Mononuclear cell (primary cell): ENCODE measurements around the gene UPK3A. TPM values are rescaled to one million over a fixed set of nuclear protein-coding genes. Genes with fewer than 3 reads are reported as not detected.
"Not testable (repeated sequence)": the region's sequence is repeated elsewhere in the genome, so short reads cannot be mapped to it uniquely, and the experiment has no call there.

ENCODE experiments used
- H3K27me3 ChIP-seq: 2 replicates; pipeline ENCODE4 v1.6.0; 2011; ENCODE audit warnings: low read length, control low read depth; ENCODE audit not compliant: insufficient read depth
- H3K4me1 ChIP-seq: 2 replicates; pipeline ENCODE4 v1.5.1; 2011; ENCODE audit warnings: mild to moderate bottlenecking, low read length, control low read depth; ENCODE audit not compliant: insufficient read depth
- H3K4me3 ChIP-seq: 2 replicates; pipeline ENCODE4 v1.5.1; 2011; ENCODE audit warnings: mild to moderate bottlenecking, low read length, moderate library complexity
- H3K9me3 ChIP-seq: 2 replicates; pipeline ENCODE4 v1.5.1; 2011; ENCODE audit warnings: low read depth, mild to moderate bottlenecking, control low read depth, low read length
- total RNA-seq: library from RNA; depleted of rRNA; stranded (reverse); fragments of >200 nt; gene quantifications from one replicate; pipeline ENCODE4 v1.2.3, GENCODE V29; 2012

UPK3A gene
- total RNA-seq, 1 donor, result 0.94 TPM

DNA sequence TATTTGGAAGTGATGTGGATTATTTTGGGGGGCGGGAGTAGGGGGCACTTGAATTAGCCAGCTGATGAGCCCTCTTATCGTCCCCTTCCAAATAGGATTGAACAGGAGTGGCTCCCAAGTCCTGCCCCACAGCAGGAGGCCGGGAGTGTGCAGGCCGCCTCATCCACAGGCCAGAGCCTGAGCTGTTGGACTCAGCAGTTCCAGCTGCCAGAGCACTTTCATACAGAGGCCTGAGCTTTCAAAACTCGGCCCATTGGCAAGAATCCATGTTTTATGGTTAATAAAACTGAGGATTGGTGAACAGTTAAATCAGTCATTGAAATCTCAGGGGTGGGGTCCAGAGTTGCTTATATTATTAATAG is 34.6 kb downstream of the UPK3A start:
- Histone ChIP-seq H3K4me3 (no peak overlapping the region), H3K4me1 (peaks cover 63% of the 10 kb centered on the region), H3K9me3 (no peaks in the 10 kb centered on the region), H3K27me3 (no peaks in the 10 kb centered on the region)

DNA sequence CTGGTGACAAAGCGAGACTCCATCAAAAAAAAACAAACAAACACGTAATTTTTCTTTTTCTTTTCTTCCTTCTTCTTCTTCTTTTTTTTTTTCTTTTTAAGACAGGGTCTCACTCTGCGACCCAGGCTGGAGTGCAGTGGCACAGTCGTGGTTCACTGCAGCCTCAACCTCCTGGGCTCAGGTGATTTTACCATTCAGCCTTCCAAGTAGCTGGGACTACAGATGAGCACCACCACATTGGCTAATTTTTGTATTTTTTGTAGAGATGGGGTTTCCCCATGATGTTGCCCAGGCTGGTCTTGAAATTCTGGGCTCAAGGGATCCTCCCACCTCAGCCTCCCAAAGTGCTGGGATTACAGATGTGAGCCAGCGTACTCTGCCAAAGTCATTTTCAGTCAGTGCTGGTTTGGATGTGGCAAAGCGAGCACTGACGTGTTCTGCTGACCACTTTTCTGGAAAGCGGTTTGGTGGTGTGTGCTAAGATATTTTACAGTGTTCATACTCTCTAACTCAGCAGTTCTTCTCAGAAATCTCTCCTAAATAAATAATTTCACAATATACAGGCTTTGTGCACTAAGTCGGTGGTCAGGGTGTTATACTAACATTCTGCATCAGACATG is 35.7 kb downstream of the UPK3A start:
- peaks cover 53% of the 10 kb centered on the region for H3K4me1 ChIP-seq
- no peaks in the 10 kb centered on the region for H3K27me3 ChIP-seq
- H3K4me3 ChIP-seq, result no peak overlapping the region
- H3K9me3 ChIP-seq, result no peaks in the 10 kb centered on the region

DNA sequence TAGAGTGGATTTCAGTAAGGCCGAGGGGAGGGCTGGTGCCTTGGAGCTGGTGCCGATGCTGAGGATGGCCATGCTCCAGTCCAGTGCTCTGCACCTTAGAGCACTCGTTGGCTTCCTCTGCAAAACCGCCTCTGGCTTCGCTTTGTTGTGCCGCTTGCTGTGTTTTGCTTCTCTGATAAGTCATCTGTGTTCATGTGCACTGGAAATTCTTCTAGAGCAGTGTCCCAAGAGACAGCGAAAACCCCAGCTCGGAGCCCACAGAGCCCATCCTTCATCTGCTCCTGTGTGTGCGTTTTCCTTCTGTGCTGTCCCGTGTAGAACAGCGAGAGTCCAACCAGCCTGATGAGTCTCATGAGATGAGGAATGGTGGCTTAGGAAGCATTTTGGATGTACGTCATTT is 37.1 kb downstream of the UPK3A start:
- H3K9me3 ChIP-seq, result no peaks in the 10 kb centered on the region
- peaks cover 44% of the 10 kb centered on the region for H3K4me1 ChIP-seq
- H3K27me3 ChIP-seq, result no peaks in the 10 kb centered on the region
- H3K4me3 ChIP-seq, result no peak overlapping the region

DNA sequence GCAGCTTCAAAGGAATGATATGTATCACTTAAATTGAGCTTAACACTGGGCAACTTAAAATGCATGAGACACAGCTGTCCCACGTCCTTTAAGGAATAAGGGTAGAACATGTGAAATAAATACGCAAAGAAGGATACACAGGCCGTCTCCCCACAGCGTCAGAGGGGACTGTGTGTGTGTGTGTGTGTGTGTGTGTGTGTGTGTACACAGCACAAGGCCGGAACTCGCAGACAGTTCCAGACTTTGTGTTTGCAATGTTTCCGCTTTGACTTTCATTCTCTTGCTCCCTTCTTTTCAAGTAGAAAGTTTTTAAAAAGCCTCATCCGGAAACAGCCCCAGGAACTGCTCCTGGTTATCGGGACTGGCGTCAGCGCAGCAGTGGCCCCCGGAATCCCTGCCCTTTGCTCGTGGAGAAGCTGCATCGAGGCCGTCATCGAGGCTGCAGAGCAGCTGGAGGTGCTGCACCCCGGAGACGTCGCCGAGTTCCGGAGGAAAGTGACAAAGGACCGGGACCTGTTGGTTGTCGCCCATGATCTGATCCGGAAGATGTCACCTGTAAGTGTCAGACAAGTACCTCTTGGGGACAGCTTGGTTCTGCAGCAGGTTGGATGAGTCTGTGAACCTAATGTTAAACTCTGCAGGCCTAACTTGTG is 38.2 kb downstream of the UPK3A start:
- Histone ChIP-seq H3K4me3 (no peak overlapping the region), H3K9me3 (no peaks in the 10 kb centered on the region), H3K27me3 (no peaks in the 10 kb centered on the region), H3K4me1 (peaks cover 33% of the 10 kb centered on the region)

DNA sequence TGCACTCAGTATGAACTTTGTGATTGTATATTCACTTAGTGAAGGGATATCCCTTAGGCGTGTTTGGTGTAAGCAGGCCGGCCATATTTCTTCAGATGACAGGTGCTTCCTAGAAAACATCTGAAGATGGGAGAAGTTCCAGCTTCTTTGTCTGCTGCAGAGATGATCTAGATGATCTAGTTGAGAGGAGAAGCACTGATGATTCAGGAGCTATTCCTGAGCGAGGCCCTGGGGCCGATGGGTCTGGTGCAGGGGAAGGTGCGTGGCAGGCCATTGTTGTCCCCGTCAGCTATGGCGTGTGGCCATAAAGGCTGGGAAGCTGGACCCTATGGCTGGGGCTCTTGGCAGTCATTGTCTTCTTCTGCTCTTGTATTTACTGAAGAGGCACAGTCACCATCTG is 38.9 kb downstream of the UPK3A start:
- Histone ChIP-seq H3K4me1 (peaks cover 26% of the 10 kb centered on the region), H3K4me3 (no peak overlapping the region), H3K9me3 (no peaks in the 10 kb centered on the region), H3K27me3 (no peaks in the 10 kb centered on the region)

DNA sequence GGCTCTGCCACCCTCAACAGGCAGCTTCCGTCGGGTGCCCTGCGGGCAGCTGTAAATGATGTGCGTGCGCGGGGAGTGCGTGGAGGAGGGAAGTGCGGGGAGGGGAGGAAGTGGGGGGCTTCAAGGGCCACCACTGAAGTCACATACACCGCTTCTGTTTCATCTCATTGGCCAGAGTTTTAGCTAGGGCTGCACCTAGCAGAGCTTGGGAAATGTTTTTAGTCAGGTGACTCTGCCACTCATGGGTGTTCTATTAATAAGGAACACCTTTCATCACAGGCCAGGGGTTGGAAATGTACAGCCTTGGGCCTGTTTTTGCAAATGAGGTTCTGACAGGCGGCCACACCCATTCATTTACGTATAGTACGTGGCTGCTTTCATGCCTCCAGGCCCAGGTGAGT is 39.6 kb downstream of the UPK3A start:
- Histone ChIP-seq H3K4me3 (no peak overlapping the region), H3K9me3 (no peaks in the 10 kb centered on the region), H3K4me1 (peaks cover 19% of the 10 kb centered on the region), H3K27me3 (no peaks in the 10 kb centered on the region)

DNA sequence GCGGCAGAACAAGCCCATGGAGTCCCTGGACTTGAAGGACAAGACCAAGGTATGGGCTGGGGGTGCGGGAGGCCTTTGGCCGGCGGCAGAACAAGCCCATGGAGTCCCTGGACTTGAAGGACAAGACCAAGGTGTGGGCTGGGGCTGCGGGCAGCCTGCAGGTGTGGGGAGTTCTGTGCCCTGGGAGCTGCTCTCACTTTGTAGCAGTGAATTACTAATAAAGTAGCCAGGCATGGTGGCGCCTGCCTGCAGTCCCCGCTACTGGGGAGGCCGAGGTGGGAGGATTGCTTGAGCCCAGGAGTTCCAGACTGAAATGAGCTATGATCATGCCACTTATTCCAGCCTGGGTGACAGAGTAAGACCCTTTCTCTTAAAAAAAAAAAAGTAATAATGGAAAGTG is 43.5 kb downstream of the UPK3A start:
- not testable (repeated sequence) for H3K27me3 ChIP-seq, H3K4me3 ChIP-seq, H3K4me1 ChIP-seq, H3K9me3 ChIP-seq

DNA sequence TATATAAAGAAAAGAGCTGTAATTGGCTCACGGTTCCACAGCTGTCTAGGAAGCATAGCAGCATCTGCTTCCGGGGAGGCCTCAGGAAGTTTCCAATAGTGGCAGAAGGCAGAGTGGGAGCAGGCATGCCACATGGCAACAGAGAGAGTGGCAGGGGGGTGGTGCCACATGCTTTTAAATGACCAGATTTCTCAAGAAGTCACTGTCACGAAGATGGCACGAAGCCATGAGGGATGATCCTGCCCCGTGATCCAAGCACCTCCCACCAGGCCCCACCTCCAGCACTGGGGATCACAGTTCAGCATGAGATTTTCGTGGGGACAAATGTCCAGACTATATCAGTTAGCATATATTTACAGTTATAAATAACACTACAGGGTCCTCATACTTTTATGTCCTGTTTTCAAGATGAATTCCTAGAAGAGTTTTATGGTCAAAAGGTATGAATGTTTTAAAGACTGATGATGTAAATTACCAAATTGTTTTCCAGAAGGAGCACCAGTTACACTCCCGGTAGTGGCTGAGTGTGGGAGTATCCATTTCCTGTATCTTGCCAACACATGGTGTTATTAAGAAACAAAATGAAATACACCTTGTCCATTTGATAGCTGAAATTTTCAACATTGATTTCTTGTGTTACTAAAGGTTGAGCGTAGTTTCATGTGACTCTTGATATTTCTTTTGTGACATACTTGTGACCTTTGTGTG is 44.2 kb downstream of the UPK3A start:
- H3K4me1 ChIP-seq, result no peaks in the 10 kb centered on the region
- no peak overlapping the region for H3K4me3 ChIP-seq
- no peaks in the 10 kb centered on the region for H3K27me3 ChIP-seq
- H3K9me3 ChIP-seq, result no peaks in the 10 kb centered on the region

DNA sequence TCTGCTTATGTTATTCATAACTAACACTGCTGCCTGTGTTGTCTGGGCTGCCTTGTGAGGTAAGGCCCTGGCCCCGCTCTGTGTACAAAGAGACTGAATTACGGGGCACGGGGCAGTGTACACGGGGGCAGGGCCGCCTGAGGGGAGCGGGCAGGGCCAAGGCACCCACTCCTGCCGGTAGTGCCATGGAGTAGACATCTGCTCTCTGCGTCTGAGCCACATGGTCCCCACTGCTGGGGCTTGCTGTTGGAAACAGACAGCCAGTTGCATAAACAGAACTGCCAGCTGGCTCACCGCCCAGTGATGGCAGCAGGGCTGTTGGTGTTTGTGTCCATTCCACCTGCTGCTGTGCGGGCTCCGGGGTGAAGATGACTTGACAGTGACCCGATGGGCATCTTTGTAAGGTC is 44.8 kb downstream of the UPK3A start:
- H3K4me3 ChIP-seq, result no peak overlapping the region
- no peaks in the 10 kb centered on the region for H3K9me3 ChIP-seq
- H3K27me3 ChIP-seq, result no peaks in the 10 kb centered on the region
- H3K4me1 ChIP-seq, result no peaks in the 10 kb centered on the region

DNA sequence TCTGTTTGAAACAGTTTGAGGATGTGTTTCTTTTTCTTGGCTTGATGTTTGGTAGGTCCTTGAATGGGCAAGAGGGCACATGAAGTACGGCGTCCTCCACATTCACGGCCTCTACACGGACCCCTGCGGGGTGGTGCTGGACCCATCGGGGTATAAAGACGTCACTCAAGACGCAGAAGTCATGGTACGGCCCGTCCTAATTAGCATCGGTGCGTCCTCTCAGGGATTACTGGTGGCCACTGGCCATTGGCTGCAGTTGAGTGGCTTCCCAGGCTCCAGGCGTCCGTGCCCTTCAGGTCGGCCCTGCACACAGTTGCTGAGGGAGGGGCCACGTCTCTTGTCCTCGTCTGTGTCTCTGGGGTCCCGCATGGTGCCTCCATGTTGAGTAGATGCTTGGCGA is 45.8 kb downstream of the UPK3A start:
- Histone ChIP-seq H3K27me3 (no peaks in the 10 kb centered on the region), H3K4me3 (no peak overlapping the region), H3K4me1 (no peaks in the 10 kb centered on the region), H3K9me3 (no peaks in the 10 kb centered on the region)

DNA sequence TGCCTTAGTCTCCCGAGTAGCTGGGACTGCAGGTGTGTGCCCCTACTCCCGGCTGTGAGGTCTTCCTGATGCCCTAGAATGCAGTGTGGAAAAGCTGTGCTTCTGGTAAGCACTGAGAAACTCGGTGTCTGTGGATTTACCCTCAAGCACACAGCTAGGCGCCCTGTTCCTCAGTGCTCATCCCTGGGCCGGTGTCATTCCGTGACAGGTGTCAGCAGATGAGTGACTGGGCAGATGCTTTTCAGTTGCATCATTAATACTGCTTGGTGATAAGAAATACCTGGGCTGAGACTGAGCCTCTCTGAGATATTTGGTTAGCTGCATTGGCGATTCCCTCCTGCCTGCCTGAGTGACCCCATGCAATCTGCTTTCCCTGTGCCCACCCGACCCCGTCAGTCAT is 46.7 kb downstream of the UPK3A start:
- Histone ChIP-seq H3K9me3 (no peaks in the 10 kb centered on the region), H3K4me3 (no peak overlapping the region), H3K27me3 (no peaks in the 10 kb centered on the region), H3K4me1 (no peaks in the 10 kb centered on the region)

DNA sequence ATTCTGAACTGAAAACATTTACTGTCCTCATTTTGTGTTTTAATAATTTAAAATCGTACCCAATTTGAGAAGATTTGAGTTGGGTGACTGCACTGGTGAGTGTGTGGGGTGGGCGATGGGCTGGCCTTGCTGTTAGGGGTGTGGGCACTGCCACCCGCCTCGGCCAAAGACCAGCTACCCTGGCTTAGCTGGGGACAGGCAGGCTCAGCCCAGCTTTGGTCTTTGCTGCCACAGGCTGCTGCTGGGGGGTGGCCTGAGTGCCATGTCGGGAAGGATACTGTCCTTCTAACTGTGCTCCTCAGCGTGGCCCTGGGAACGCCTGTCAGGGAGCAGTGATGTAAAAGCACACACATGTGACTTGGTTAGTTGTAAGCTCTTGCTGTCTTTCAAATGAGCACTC is 47.3 kb downstream of the UPK3A start:
- no peaks in the 10 kb centered on the region for H3K9me3 ChIP-seq
- H3K4me1 ChIP-seq, result no peaks in the 10 kb centered on the region
- H3K27me3 ChIP-seq, result no peaks in the 10 kb centered on the region
- no peak overlapping the region for H3K4me3 ChIP-seq

DNA sequence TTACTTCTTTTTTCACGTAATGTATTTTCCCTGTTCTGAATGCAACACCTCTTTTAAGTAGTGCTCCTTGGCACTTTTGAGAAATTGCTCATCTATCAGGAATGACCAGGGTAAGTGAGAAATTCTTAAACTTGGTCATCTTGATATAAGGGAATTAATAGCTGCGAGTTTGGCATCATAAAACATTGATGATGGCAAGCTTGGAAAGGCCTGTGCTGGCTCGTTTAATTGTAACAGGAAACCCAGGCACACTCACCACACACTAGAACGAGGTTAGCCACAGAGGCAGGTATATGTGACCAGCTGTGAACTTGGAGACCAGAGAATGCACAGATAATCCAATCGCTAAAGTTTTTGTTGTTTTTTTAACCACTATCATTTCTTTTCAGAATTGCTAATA is 49.3 kb downstream of the UPK3A start:
- H3K4me3 ChIP-seq, result no peak overlapping the region
- H3K9me3 ChIP-seq, result no peaks in the 10 kb centered on the region
- no peaks in the 10 kb centered on the region for H3K4me1 ChIP-seq
- H3K27me3 ChIP-seq, result no peaks in the 10 kb centered on the region

DNA sequence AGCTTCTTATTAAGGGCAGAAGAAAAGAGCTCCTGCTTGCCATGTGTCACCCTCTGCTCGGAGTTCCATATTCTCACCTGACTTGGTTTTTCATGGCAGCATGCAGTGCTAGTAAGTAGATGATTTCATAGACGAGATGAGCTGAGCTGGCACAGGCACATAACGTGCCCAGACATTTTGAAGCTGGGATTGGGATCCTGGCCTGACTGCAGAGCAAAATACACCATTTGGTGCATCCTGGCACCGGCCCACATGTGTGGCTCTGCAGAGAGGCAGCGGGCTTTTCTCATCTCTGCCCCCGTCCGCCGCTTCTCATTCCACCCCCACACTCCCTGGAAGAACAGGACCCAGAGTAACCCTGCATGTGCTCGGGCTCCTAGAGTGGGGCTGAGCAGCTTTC is 49.8 kb downstream of the UPK3A start:
- no peaks in the 10 kb centered on the region for H3K9me3 ChIP-seq
- H3K27me3 ChIP-seq, result no peaks in the 10 kb centered on the region
- no peaks in the 10 kb centered on the region for H3K4me1 ChIP-seq
- no peak overlapping the region for H3K4me3 ChIP-seq

DNA sequence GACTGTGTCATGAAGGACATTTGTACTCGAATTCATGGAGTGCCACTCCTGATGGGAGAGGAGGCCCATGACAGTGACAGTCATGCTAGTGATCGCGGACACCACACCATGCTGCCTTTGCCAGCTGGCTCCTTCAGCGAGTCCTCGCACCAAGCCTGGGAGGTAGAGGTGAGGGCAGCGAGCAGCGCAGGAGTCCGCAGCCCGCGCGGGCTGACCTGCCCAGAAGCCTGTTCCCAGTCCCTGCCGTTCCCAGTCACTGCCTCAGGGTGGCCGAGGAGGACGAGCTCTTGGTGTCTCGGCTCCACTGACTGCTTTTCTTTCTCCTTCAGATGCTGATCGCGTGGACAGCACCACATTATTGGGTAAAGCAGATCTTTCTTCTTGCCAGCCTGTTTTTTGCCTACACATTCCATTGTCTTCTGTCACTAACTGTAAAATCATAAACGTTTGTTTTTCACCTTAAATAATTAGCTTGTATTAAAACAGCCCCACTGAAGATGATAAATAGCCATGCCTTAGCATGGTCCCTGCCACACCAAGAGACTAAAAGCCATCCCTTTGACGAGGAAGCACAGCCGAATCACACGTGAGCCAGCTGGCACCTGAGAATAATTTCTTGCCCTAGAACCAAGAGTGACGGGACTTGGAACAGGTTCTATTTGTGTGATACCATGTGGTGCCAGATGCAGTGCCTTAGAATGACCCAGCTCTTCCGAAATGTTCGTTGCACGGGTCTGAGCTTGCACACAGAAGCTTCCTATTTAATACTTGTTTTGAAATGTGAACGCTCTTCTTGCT is 50.5 kb downstream of the UPK3A start:
- Histone ChIP-seq H3K27me3 (no peaks in the 10 kb centered on the region), H3K9me3 (no peaks in the 10 kb centered on the region), H3K4me3 (no peak overlapping the region), H3K4me1 (no peaks in the 10 kb centered on the region)
